DOHH2 (cell line): ENCODE data around the gene NFATC2IP.

Experiments
- EZH2phosphoT487 ChIP-seq: fragments of 200-600 bp; sonication (generic); IDR thresholded peaks from 2 replicates; pipeline ENCODE4 v1.6.1; 2017; ENCODE audit warnings: borderline replicate concordance, mild to moderate bottlenecking, antibody characterized with exemption, low read length, moderate library complexity, mixed read lengths
- TF ChIP-seq, protein P1 (sequence below): fragments of 200-600 bp; sonication (generic); IDR thresholded peaks from one replicate; pipeline ENCODE4 v1.5.1; 2014; ENCODE audit warnings: antibody characterized with exemption, mild to moderate bottlenecking, low read depth, low read length; ENCODE audit not compliant: poor library complexity, severe bottlenecking

GRCh38 chr16:28989363-28989762 lies 38.6 kb downstream of the NFATC2IP start:
- TF ChIP-seq, protein P1, sequence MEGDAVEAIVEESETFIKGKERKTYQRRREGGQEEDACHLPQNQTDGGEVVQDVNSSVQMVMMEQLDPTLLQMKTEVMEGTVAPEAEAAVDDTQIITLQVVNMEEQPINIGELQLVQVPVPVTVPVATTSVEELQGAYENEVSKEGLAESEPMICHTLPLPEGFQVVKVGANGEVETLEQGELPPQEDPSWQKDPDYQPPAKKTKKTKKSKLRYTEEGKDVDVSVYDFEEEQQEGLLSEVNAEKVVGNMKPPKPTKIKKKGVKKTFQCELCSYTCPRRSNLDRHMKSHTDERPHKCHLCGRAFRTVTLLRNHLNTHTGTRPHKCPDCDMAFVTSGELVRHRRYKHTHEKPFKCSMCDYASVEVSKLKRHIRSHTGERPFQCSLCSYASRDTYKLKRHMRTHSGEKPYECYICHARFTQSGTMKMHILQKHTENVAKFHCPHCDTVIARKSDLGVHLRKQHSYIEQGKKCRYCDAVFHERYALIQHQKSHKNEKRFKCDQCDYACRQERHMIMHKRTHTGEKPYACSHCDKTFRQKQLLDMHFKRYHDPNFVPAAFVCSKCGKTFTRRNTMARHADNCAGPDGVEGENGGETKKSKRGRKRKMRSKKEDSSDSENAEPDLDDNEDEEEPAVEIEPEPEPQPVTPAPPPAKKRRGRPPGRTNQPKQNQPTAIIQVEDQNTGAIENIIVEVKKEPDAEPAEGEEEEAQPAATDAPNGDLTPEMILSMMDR: no peak
- no peak for TF ChIP-seq EZH2phosphoT487
